Fibroblast of lung (primary cell): ENCODE measurements around the gene RABGAP1L. TPM values are rescaled to one million over a fixed set of nuclear protein-coding genes. Genes with fewer than 3 reads are reported as not detected.
"Not testable (repeated sequence)": the region's sequence is repeated elsewhere in the genome, so short reads cannot be mapped to it uniquely, and the experiment has no call there.

Experiments
- DNase-seq, 2 donors: peaks; one replicate each; pipeline versions ENCODE4 v3.0.0 to v3.0.0-alpha.2; 2010; ENCODE audit warnings: low read depth in 2 of 2
- H2AFZ ChIP-seq: 2 replicates; pipeline ENCODE4 v1.5.1; 2012; ENCODE audit warnings: low read length, control low read depth, inconsistent platforms
- H3K27ac ChIP-seq: 2 replicates; pipeline ENCODE4 v1.5.1; 2011; ENCODE audit warnings: low read length, control low read depth; ENCODE audit not compliant: insufficient read depth
- H3K27me3 ChIP-seq: 2 replicates; pipeline ENCODE4 v1.5.1; 2011; ENCODE audit warnings: mild to moderate bottlenecking, low read length; ENCODE audit not compliant: control insufficient read depth, insufficient read depth
- H3K36me3 ChIP-seq: 2 replicates; pipeline ENCODE4 v1.5.1; 2011; ENCODE audit warnings: low read length; ENCODE audit not compliant: control insufficient read depth, insufficient read depth
- H3K4me1 ChIP-seq: 2 replicates; pipeline ENCODE4 v1.5.1; 2011; ENCODE audit warnings: low read length; ENCODE audit not compliant: control insufficient read depth, insufficient read depth; ENCODE audit errors: extremely low read depth
- H3K4me2 ChIP-seq: 2 replicates; pipeline ENCODE4 v1.5.1; 2011; ENCODE audit warnings: low read length, control low read depth; ENCODE audit not compliant: insufficient read depth; ENCODE audit errors: extremely low read depth
- H3K4me3 ChIP-seq, 4 experiments: fragments of 200-600 bp in 1 of 4; sonication (generic) in 1 of 4; replicated peaks in 1 of 4; 2 replicates each; pipeline ENCODE4 v1.5.1; 2011 to 2016; ENCODE audit warnings: low read length in 4 of 4, low read depth in 3 of 4, mild to moderate bottlenecking in 3 of 4, control low read depth in 2 of 4, inconsistent platforms in 1 of 4, mixed read lengths in 1 of 4; ENCODE audit not compliant: insufficient read depth in 1 of 4; ENCODE audit errors: control extremely low read depth in 1 of 4
- H3K79me2 ChIP-seq: 2 replicates; pipeline ENCODE4 v1.5.1; 2012; ENCODE audit warnings: mild to moderate bottlenecking, low read length, inconsistent platforms; ENCODE audit not compliant: control insufficient read depth, insufficient read depth
- H3K9ac ChIP-seq: 2 replicates; pipeline ENCODE4 v1.5.1; 2011; ENCODE audit warnings: mild to moderate bottlenecking, low read length, control low read depth; ENCODE audit not compliant: insufficient read depth
- H3K9me3 ChIP-seq: 2 replicates; pipeline ENCODE4 v1.5.1; 2012; ENCODE audit warnings: low read depth, low read length; ENCODE audit not compliant: control insufficient read depth, insufficient read depth
- H4K20me1 ChIP-seq: 2 replicates; pipeline ENCODE4 v1.5.1; 2011; ENCODE audit warnings: low read length; ENCODE audit not compliant: control insufficient read depth, insufficient read depth; ENCODE audit errors: extremely low read depth
- CTCF ChIP-seq, 2 donors: IDR thresholded peaks in 1 of 2; conservative IDR thresholded peaks in 1 of 2; 1 replicate in 1 of 2; 2 replicates in 1 of 2; pipeline ENCODE4 v1.5.1; 2011 to 2012; ENCODE audit warnings: low read length in 2 of 2, control low read depth in 1 of 2, inconsistent platforms in 1 of 2, low read depth in 1 of 2, mild to moderate bottlenecking in 1 of 2
- EZH2 ChIP-seq: IDR thresholded peaks from 2 replicates; pipeline ENCODE4 v1.5.1; 2012; ENCODE audit warnings: low read length, control low read depth, mild to moderate bottlenecking; ENCODE audit errors: missing control alignments
- polyA plus RNA-seq, 2 donors: library from polyadenylated mRNA; depleted of rRNA in 1 of 2; stranded (reverse) in 1 of 2; unstranded in 1 of 2; fragments of >200 nt; gene quantifications; 2 replicates each; pipeline ENCODE4 v1.2.1, GENCODE V29; 2011 to 2012; ENCODE audit warnings: missing spikeins in 1 of 2
- total RNA-seq: library from RNA; depleted of rRNA; stranded (reverse); fragments of >200 nt; gene quantifications from 2 replicates; pipeline ENCODE4 v1.2.1, GENCODE V29; 2014

RABGAP1L gene
- total and polyA plus RNA-seq, 2 donors (not counting 1 experiment from before 2014, with no cell fraction given): 33.8 to 36.5 TPM

GRCh38 chr1:174244017-174244416 lies 84.7 kb downstream of the RABGAP1L start:
- no peak overlapping the region for H2AFZ ChIP-seq
- no peaks in the 10 kb centered on the region for H3K9me3 ChIP-seq
- H3K27ac ChIP-seq: no peak overlapping the region
- no peak for TF ChIP-seq EZH2
- no peak for TF ChIP-seq CTCF (conservative IDR thresholded peaks at IDR 0.05 in 1 of 2, IDR thresholded peaks at IDR 0.05 in 1 of 2; ENCODE audit: low read depth in 1 of 2, low read length in 2 of 2)
- H3K36me3 ChIP-seq: no peaks in the 10 kb centered on the region
- no peaks in the 10 kb centered on the region for H3K79me2 ChIP-seq
- H4K20me1 ChIP-seq: no peaks in the 10 kb centered on the region
- H3K4me1 ChIP-seq: no peaks in the 10 kb centered on the region
- H3K27me3 ChIP-seq: no peaks in the 10 kb centered on the region
- H3K9ac ChIP-seq: no peak overlapping the region
- no peak overlapping the region for H3K4me3 ChIP-seq
- DNase-seq: no peak
- no peak overlapping the region for H3K4me2 ChIP-seq

- no peaks in the 10 kb centered on the region for H3K4me1 ChIP-seq
- H3K9ac ChIP-seq: no peak overlapping the region
- no peak overlapping the region for H3K4me3 ChIP-seq
- DNase-seq: no peak
- no peaks in the 10 kb centered on the region for H4K20me1 ChIP-seq
- H3K9me3 ChIP-seq: no peaks in the 10 kb centered on the region
- no peak overlapping the region for H3K27ac ChIP-seq
- H3K36me3 ChIP-seq: no peaks in the 10 kb centered on the region
- no peaks in the 10 kb centered on the region for H3K79me2 ChIP-seq
- H3K4me2 ChIP-seq: no peak overlapping the region
- no peaks in the 10 kb centered on the region for H3K27me3 ChIP-seq
- TF ChIP-seq CTCF (conservative IDR thresholded peaks at IDR 0.05 in 1 of 2, IDR thresholded peaks at IDR 0.05 in 1 of 2; ENCODE audit: low read depth in 1 of 2, low read length in 2 of 2) (no peak), EZH2 (no peak)
- no peak overlapping the region for H2AFZ ChIP-seq
These were observed 88.2 kb downstream of the RABGAP1L start for GRCh38 chr1:174247472-174247871.

- no peak overlapping the region for H3K4me3 ChIP-seq
- H4K20me1 ChIP-seq: no peaks in the 10 kb centered on the region
- no peak for TF ChIP-seq CTCF (conservative IDR thresholded peaks at IDR 0.05 in 1 of 2, IDR thresholded peaks at IDR 0.05 in 1 of 2; ENCODE audit: low read depth in 1 of 2, low read length in 2 of 2)
- no peak for TF ChIP-seq EZH2
- H3K36me3 ChIP-seq: no peaks in the 10 kb centered on the region
- DNase-seq: no peak
- no peak overlapping the region for H3K27ac ChIP-seq
- no peak overlapping the region for H3K4me2 ChIP-seq
- H3K4me1 ChIP-seq: no peaks in the 10 kb centered on the region
- no peaks in the 10 kb centered on the region for H3K9me3 ChIP-seq
- H3K79me2 ChIP-seq: no peaks in the 10 kb centered on the region
- no peak overlapping the region for H3K9ac ChIP-seq
- H3K27me3 ChIP-seq: no peaks in the 10 kb centered on the region
- H2AFZ ChIP-seq: no peak overlapping the region
These were observed 88.7 kb downstream of the RABGAP1L start for GRCh38 chr1:174248041-174248440.

- H3K4me2 ChIP-seq, H3K9me3 ChIP-seq, H3K4me1 ChIP-seq, H3K9ac ChIP-seq, H4K20me1 ChIP-seq, H3K4me3 ChIP-seq, H3K27me3 ChIP-seq, H2AFZ ChIP-seq, H3K36me3 ChIP-seq, H3K79me2 ChIP-seq, H3K27ac ChIP-seq, DNase-seq: not testable (repeated sequence)
These were observed 97.1 kb downstream of the RABGAP1L start for GRCh38 chr1:174256386-174256785.
